SK-N-SH treated with all-trans-retinoic acid at 6 μM for 48 hours (cell line): Measurements from ENCODE around the gene ARID5B.

Source experiments
- ATAC-seq: fragments of 200-7000 bp; cut with Tn5 transposase; 3 replicates; pipeline ENCODE4 v1.9.1; 2020; ENCODE audit warnings: mild to moderate bottlenecking, moderate library complexity
- ARNTL ChIP-seq: fragments of 450-650 bp; formaldehyde crosslinking; IDR thresholded peaks from 2 replicates; pipeline ENCODE4 v1.5.0; 2020; ENCODE audit warnings: low read depth, mild to moderate bottlenecking, moderate library complexity, borderline replicate concordance
- BACH2 ChIP-seq: fragments of 250-450 bp; sonication (Bioruptor Pico); IDR thresholded peaks from 2 replicates; pipeline ENCODE4 v1.9.0; 2021; ENCODE audit warnings: mild to moderate bottlenecking, borderline replicate concordance
- CREB5 ChIP-seq: fragments of 250-450 bp; sonication (Bioruptor Pico); IDR thresholded peaks from 2 replicates; pipeline ENCODE4 v1.5.1; 2020; ENCODE audit warnings: low read depth, mild to moderate bottlenecking, moderate library complexity
- CSDC2 ChIP-seq: fragments of 250-450 bp; sonication (Bioruptor Pico); IDR thresholded peaks from 2 replicates; pipeline ENCODE4 v1.5.0; 2020; ENCODE audit warnings: mild to moderate bottlenecking, moderate library complexity
- CSRNP3 ChIP-seq: fragments of 250-450 bp; sonication (Bioruptor Pico); IDR thresholded peaks from 2 replicates; pipeline ENCODE4 v1.5.1; 2021; ENCODE audit warnings: mild to moderate bottlenecking, moderate library complexity
- ESRRG ChIP-seq: fragments of 250-450 bp; sonication (Bioruptor Pico); IDR thresholded peaks from 2 replicates; pipeline ENCODE4 v1.6.1; 2021; ENCODE audit warnings: mild to moderate bottlenecking
- GLIS3 ChIP-seq: fragments of 250-450 bp; sonication (Bioruptor Pico); IDR thresholded peaks from 2 replicates; pipeline ENCODE4 v1.5.0; 2020; ENCODE audit warnings: mild to moderate bottlenecking, moderate library complexity
- ISL1 ChIP-seq: fragments of 250-450 bp; sonication (Bioruptor Pico); IDR thresholded peaks from 2 replicates; pipeline ENCODE4 v2.1.2; 2022; ENCODE audit warnings: mild to moderate bottlenecking, moderate library complexity
- OSR1 ChIP-seq: fragments of 250-450 bp; sonication (Bioruptor Pico); IDR thresholded peaks from 2 replicates; pipeline ENCODE4 v1.8.0; 2022; ENCODE audit warnings: moderate library complexity, mild to moderate bottlenecking, inconsistent platforms
- PATZ1 ChIP-seq: fragments of 250-450 bp; sonication (Bioruptor Pico); IDR thresholded peaks from 2 replicates; pipeline ENCODE4 v1.8.0; 2020; ENCODE audit warnings: mild to moderate bottlenecking, moderate library complexity, borderline replicate concordance
- SNAI2 ChIP-seq: fragments of 250-450 bp; sonication (Bioruptor Pico); IDR thresholded peaks from 2 replicates; pipeline ENCODE4 v1.5.0; 2020; ENCODE audit warnings: mild to moderate bottlenecking, moderate library complexity
- TCF4 ChIP-seq: fragments of 250-450 bp; sonication (Bioruptor Pico); IDR thresholded peaks from 2 replicates; pipeline ENCODE4 v1.8.0; 2021; ENCODE audit warnings: mild to moderate bottlenecking, moderate library complexity, borderline replicate concordance
- TSHZ2 ChIP-seq: fragments of 250-450 bp; sonication (Bioruptor Pico); IDR thresholded peaks from 2 replicates; pipeline ENCODE4 v1.5.0; 2020; ENCODE audit warnings: mild to moderate bottlenecking, moderate library complexity
- ZC3H10 ChIP-seq: fragments of 250-450 bp; sonication (Bioruptor Pico); IDR thresholded peaks from 2 replicates; pipeline ENCODE4 v1.5.1; 2021; ENCODE audit warnings: mild to moderate bottlenecking, moderate library complexity
- ZFP3 ChIP-seq: fragments of 250-450 bp; sonication (Bioruptor Pico); IDR thresholded peaks from 2 replicates; pipeline ENCODE4 v1.5.0; 2020; ENCODE audit warnings: mild to moderate bottlenecking, moderate library complexity
- ZFP30 ChIP-seq: fragments of 450-650 bp; formaldehyde crosslinking; IDR thresholded peaks from 2 replicates; pipeline ENCODE4 v1.5.0; 2022; ENCODE audit warnings: mild to moderate bottlenecking, moderate library complexity
- ZNF565 ChIP-seq: fragments of 450-650 bp; formaldehyde crosslinking; conservative IDR thresholded peaks from 2 replicates; pipeline ENCODE4 v1.5.0; 2020; ENCODE audit warnings: low read depth, mild to moderate bottlenecking, moderate library complexity
- ZNF8 ChIP-seq: fragments of 450-650 bp; formaldehyde crosslinking; IDR thresholded peaks from 2 replicates; pipeline ENCODE4 v1.5.0; 2020; ENCODE audit warnings: mild to moderate bottlenecking, moderate library complexity

ARID5B gene

GRCh38 chr10:61944410-61945147 lies 43.1 kb downstream of the ARID5B start:
- TF ChIP-seq CSRNP3 (CRISPR knock-in tag) (no peak), SNAI2 (CRISPR knock-in tag) (no peak), ZFP30 (CRISPR knock-in tag) (no peak), ESRRG (CRISPR knock-in tag) (no peak), CREB5 (CRISPR knock-in tag) (no peak), OSR1 (CRISPR knock-in tag) (no peak), CSDC2 (CRISPR knock-in tag) (no peak), ISL1 (CRISPR knock-in tag) (no peak), ZFP3 (CRISPR knock-in tag) (no peak), ARNTL (no peak)
- no peak for ATAC-seq

- no peak for TF ChIP-seq ISL1 (CRISPR knock-in tag)
- no peak for TF ChIP-seq SNAI2 (CRISPR knock-in tag)
- no peak for TF ChIP-seq ZNF8 (CRISPR knock-in tag)
- no peak for TF ChIP-seq CSDC2 (CRISPR knock-in tag)
- TF ChIP-seq ZNF565 (CRISPR knock-in tag) = no peak
- no peak for TF ChIP-seq CREB5 (CRISPR knock-in tag)
- no peak for TF ChIP-seq ARNTL
- no peak for TF ChIP-seq OSR1 (CRISPR knock-in tag)
- TF ChIP-seq ZFP3 (CRISPR knock-in tag) = no peak
- TF ChIP-seq TCF4 (CRISPR knock-in tag) = no peak
- TF ChIP-seq, all 23 proteins: peak for 0
- no peak for ATAC-seq
Measured at GRCh38 chr10:61949687-61950086, 48.2 kb downstream of the ARID5B start.

GRCh38 chr10:61950449-61951143 lies 49.1 kb downstream of the ARID5B start:
- TF ChIP-seq ZC3H10 (CRISPR knock-in tag) (no peak), CSDC2 (CRISPR knock-in tag) (no peak), CSRNP3 (CRISPR knock-in tag) (no peak), TCF4 (CRISPR knock-in tag) (no peak), BACH2 (CRISPR knock-in tag) (no peak), PATZ1 (CRISPR knock-in tag) (no peak), ISL1 (CRISPR knock-in tag) (no peak)
- no peak for ATAC-seq

- ATAC-seq = no peak
- TF ChIP-seq CSRNP3 (CRISPR knock-in tag) (no peak), ZFP30 (CRISPR knock-in tag) (no peak), GLIS3 (CRISPR knock-in tag) (no peak), ZFP3 (CRISPR knock-in tag) (no peak), PATZ1 (CRISPR knock-in tag) (no peak), ESRRG (CRISPR knock-in tag) (no peak), TSHZ2 (CRISPR knock-in tag) (no peak)
Measured at GRCh38 chr10:61951144-61951483, 49.6 kb downstream of the ARID5B start.
